Measurements from ENCODE around the gene MRPS9.
A peak's percentile ranks its signal among the peaks of the same experiment; 100 is the strongest.

MRPS9 gene

GRCh38 chr2:105102963-105103421, 65.1 kb downstream of the MRPS9 start:
- no peak for TF ChIP-seq CTCF (IDR thresholded peaks at IDR 0.05; ENCODE audit: low read depth, low read length, missing control alignments)
- H3K4me3 ChIP-seq (ENCODE audit: low read depth, low read length), result no peak overlapping the region
- H3K36me3 ChIP-seq (replicated peaks), result peaks cover 3% of the 10 kb centered on the region
- peak; percentile 63 for DNase-seq
- no peak overlapping the region for H3K27ac ChIP-seq
- in situ Hi-C loops (cut with HindIII; ENCODE audit: low pct_ligation_motif_present, low sequenced_read_pairs), result loop anchor here (25.0 kb wide), 1 partner anchor 134 kb away; the partner anchor contains the start of gene GPR45
- no peaks in the 10 kb centered on the region for H3K27me3 ChIP-seq (replicated peaks)

GRCh38 chr2:105103481-105103880, 65.6 kb downstream of the MRPS9 start:
- TF ChIP-seq CTCF (IDR thresholded peaks at IDR 0.05; ENCODE audit: low read depth, low read length, missing control alignments), result no peak

GRCh38 chr2:105104208-105104731, 66.4 kb downstream of the MRPS9 start:
- H3K27me3 ChIP-seq (replicated peaks), result no peaks in the 10 kb centered on the region
- in situ Hi-C loops (cut with HindIII; ENCODE audit: low pct_ligation_motif_present, low sequenced_read_pairs), result loop anchor here (25.0 kb wide), 1 partner anchor 133 kb away; the partner anchor contains the start of gene GPR45

More at GRCh38 chr2:105103481-105103880, 65.6 kb downstream of the MRPS9 start:
- in situ Hi-C loops (cut with HindIII; ENCODE audit: low pct_ligation_motif_present, low sequenced_read_pairs), result loop anchor here (25.0 kb wide), 1 partner anchor 134 kb away; the partner anchor contains the start of gene GPR45
- Histone ChIP-seq H3K4me3 (ENCODE audit: low read depth, low read length) (no peak overlapping the region), H3K27me3 (replicated peaks) (no peaks in the 10 kb centered on the region), H3K36me3 (replicated peaks) (peaks cover 3% of the 10 kb centered on the region), H3K27ac (no peak overlapping the region)
- no peak for DNase-seq

GRCh38 chr2:105110295-105110829, 72.5 kb downstream of the MRPS9 start:
- TF ChIP-seq CTCF (IDR thresholded peaks at IDR 0.05; ENCODE audit: low read depth, low read length, missing control alignments), result no peak
- no peak overlapping the region for H3K27ac ChIP-seq
- H3K27me3 ChIP-seq (replicated peaks), result no peaks in the 10 kb centered on the region
- in situ Hi-C loops (cut with HindIII; ENCODE audit: low pct_ligation_motif_present, low sequenced_read_pairs), result loop anchor here (25.0 kb wide), 1 partner anchor 127 kb away; the partner anchor contains the start of gene GPR45
- DNase-seq, result no peak
- H3K4me3 ChIP-seq (ENCODE audit: low read depth, low read length), result no peak overlapping the region
- H3K36me3 ChIP-seq (replicated peaks), result no peaks in the 10 kb centered on the region

More at GRCh38 chr2:105104208-105104731, 66.4 kb downstream of the MRPS9 start:
- H3K36me3 ChIP-seq (replicated peaks), result peaks cover 3% of the 10 kb centered on the region
- H3K4me3 ChIP-seq (ENCODE audit: low read depth, low read length), result no peak overlapping the region
- no peak overlapping the region for H3K27ac ChIP-seq
- peak; percentile 23 for DNase-seq
- TF ChIP-seq CTCF (IDR thresholded peaks at IDR 0.05; ENCODE audit: low read depth, low read length, missing control alignments), result no peak

GRCh38 chr2:105111365-105112150, 73.7 kb downstream of the MRPS9 start:
- Histone ChIP-seq H3K27ac (no peak overlapping the region), H3K36me3 (replicated peaks) (no peaks in the 10 kb centered on the region), H3K4me3 (ENCODE audit: low read depth, low read length) (no peak overlapping the region), H3K27me3 (replicated peaks) (no peaks in the 10 kb centered on the region)
- DNase-seq, result no peak
- TF ChIP-seq CTCF (IDR thresholded peaks at IDR 0.05; ENCODE audit: low read depth, low read length, missing control alignments), result no peak
- in situ Hi-C loops (cut with HindIII; ENCODE audit: low pct_ligation_motif_present, low sequenced_read_pairs), result loop anchor here (25.0 kb wide), 1 partner anchor 126 kb away; the partner anchor contains the start of gene GPR45

Measured in brain microvascular endothelial cell (primary cell).